K562 (cell line): Measurements from ENCODE around the gene POU3F3. TPM values are rescaled to one million over a fixed set of nuclear protein-coding genes. Genes with fewer than 3 reads are reported as not detected.

Source experiments
- CBFB ChIP-seq: sonication (generic); formaldehyde crosslinking; IDR thresholded peaks from 2 replicates; pipeline ENCODE4 v1.4.0; 2020; ENCODE audit warnings: mild to moderate bottlenecking, missing genetic modification reagents
- EHMT2 ChIP-seq: fragments of 450-650 bp; IDR thresholded peaks from 2 replicates; pipeline ENCODE4 v1.6.1; 2018; ENCODE audit warnings: antibody characterized with exemption
- FOXP4 ChIP-seq: sonication (generic); formaldehyde crosslinking; IDR thresholded peaks from 2 replicates; pipeline ENCODE4 v1.8.0; 2022; ENCODE audit warnings: mild to moderate bottlenecking, missing genetic modification reagents, borderline replicate concordance
- GABPB2 ChIP-seq: fragments of 250-450 bp; sonication (Bioruptor Pico); conservative IDR thresholded peaks from 2 replicates; pipeline ENCODE4 v1.5.1; 2021; ENCODE audit warnings: mild to moderate bottlenecking
- HOXB6 ChIP-seq: fragments of 250-450 bp; sonication (Bioruptor Pico); IDR thresholded peaks from 2 replicates; pipeline ENCODE4 v1.5.1; 2022; ENCODE audit warnings: mild to moderate bottlenecking, borderline replicate concordance
- MLX ChIP-seq, 2 experiments: fragments of 450-650 bp in 1 of 2; sonication (generic) in 1 of 2; formaldehyde crosslinking; conservative IDR thresholded peaks; 2 replicates each; pipeline versions ENCODE4 v1.4.0 to v1.8.1; 2020 to 2022; ENCODE audit warnings: mild to moderate bottlenecking in 1 of 2, missing genetic modification reagents in 1 of 2
- MYNN ChIP-seq, 2 experiments: sonication (generic); formaldehyde crosslinking in 1 of 2; IDR thresholded peaks; 2 replicates each; pipeline versions ENCODE4 v1.5.0 to v1.6.1; 2016 to 2020; ENCODE audit warnings: antibody characterized with exemption in 1 of 2, missing genetic modification reagents in 1 of 2
- POLR2A ChIP-seq: fragments of 450-650 bp; conservative IDR thresholded peaks from 2 replicates; pipeline ENCODE4 v1.6.1; 2016
- ZNF668 ChIP-seq: fragments of 250-450 bp; sonication (Bioruptor Pico); IDR thresholded peaks from 2 replicates; pipeline ENCODE4 v1.8.0; 2022; ENCODE audit warnings: mild to moderate bottlenecking, inconsistent platforms
- polyA plus RNA-seq, 8 experiments: library from polyadenylated mRNA; depleted of rRNA in 4 of 8; stranded (reverse) in 5 of 8; unstranded in 3 of 8; fragments of >200 nt; fragmentation: Nextera tagmentation in 2 of 8; fragmentation: Illumina TruSeq in 1 of 8; extraction: Ambion mirVana in 2 of 8; extraction: Trizol in 1 of 8; gene quantifications; 2 replicates each; pipeline versions ENCODE4 v1.2.1 to v1.2.3, GENCODE V29; 2011 to 2014; ENCODE audit warnings: inconsistent platforms in 1 of 8, missing spikeins in 1 of 8
- total RNA-seq, 7 experiments: library from RNA; depleted of rRNA in 6 of 7; stranded (reverse); fragments of >200 nt in 6 of 7; fragmentation: Illumina TruSeq in 2 of 7; extraction: Trizol in 2 of 7; gene quantifications; 2 replicates each; pipeline versions ENCODE4 v1.2.1 to v1.2.3, GENCODE V29; 2011 to 2021; ENCODE audit warnings: low replicate concordance in 1 of 7

POU3F3 gene
- total and polyA plus RNA-seq, 9 of the 15 experiments (the other 6 are each of a cell fraction or from before 2014, with no cell fraction given), result not detected

DNA sequence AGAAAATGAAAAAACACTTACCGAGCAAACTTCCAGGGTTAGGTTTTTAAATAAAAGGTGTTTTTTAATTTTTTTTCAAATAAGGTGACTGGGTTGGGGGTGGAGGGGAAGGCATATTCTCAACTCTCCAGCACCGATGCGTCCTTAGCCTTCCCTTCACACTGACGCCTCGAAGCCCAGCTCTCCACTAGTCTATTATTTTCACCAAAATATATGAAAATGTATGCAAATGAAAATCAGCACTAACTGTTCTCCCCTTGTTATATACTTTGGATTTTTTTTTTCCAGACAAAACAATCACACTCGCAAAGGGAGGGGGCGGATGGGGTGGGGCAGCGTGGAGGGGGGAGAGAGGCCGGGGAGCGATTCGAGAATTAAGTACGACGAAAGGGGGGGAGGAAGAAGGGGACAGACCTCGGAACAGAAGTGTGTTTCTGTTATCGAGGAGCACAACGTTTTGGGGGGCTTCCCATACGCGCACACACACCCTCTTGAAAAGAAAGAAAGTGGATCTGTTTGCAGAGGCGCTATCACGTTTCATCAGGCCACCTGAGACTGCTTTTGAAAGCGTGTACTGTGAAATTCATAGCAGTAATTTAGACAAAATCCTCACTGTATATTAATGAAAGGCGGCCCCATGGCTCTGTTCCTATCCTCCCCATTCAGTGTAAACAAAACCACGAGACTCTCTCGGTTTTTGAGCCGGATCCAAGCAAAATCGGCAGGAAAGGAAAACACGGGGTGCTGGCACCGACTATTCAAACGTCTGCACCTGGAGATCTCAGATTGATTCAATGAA is 2.4 kb upstream of the POU3F3 start (continued):
- TF ChIP-seq MLX (CRISPR knock-in tag; conservative IDR thresholded peaks at IDR 0.05), result no peak
- no peak for TF ChIP-seq EHMT2
- TF ChIP-seq POLR2A, result no peak
- no peak for TF ChIP-seq MYNN (IDR thresholded peaks at IDR 0.05)
- TF ChIP-seq MYNN (CRISPR knock-in tag; IDR thresholded peaks at IDR 0.05), result no peak
- TF ChIP-seq CBFB, result no peak
- no peak for TF ChIP-seq ZNF668 (CRISPR knock-in tag)
- TF ChIP-seq GABPB2 (CRISPR knock-in tag), result no peak
- no peak for TF ChIP-seq FOXP4 (CRISPR knock-in tag)
- no peak for TF ChIP-seq HOXB6 (CRISPR knock-in tag)
